DND-41 (cell line): ENCODE results near the gene SLC5A6.

Experiments
- CTCF ChIP-seq: IDR thresholded peaks from 2 replicates; pipeline ENCODE4 v1.5.1; 2012; ENCODE audit warnings: borderline replicate concordance, low read length, moderate library complexity, mild to moderate bottlenecking; ENCODE audit not compliant: poor library complexity, severe bottlenecking; ENCODE audit errors: extremely low read depth
- EZH2 ChIP-seq: IDR thresholded peaks from 3 replicates; pipeline ENCODE4 v1.6.1; 2012; ENCODE audit warnings: borderline replicate concordance, low read depth, mild to moderate bottlenecking, moderate library complexity, low read length, inconsistent platforms; ENCODE audit not compliant: severe bottlenecking

- no peak for TF ChIP-seq CTCF
- TF ChIP-seq EZH2, result no peak
Measured at GRCh38 chr2:27175330-27175729, 36.7 kb downstream of the SLC5A6 start.
